ENCODE measurements around the gene BTBD6. TPM values are rescaled to one million over a fixed set of nuclear protein-coding genes. Genes with fewer than 3 reads are reported as not detected.

BTBD6 gene
- total RNA-seq, 1 donor from 2014 or later: 29.0 TPM

- DNase-seq: no peak
These were observed 37.1 kb upstream of the BTBD6 start for GRCh38 chr14:105211086-105211757.

- DNase-seq: no peak
These were observed 36.6 kb upstream of the BTBD6 start for GRCh38 chr14:105211758-105212089.

- no peak for DNase-seq
These were observed 35.6 kb upstream of the BTBD6 start for GRCh38 chr14:105212541-105213300.

GRCh38 chr14:105213361-105213760, 35.0 kb upstream of the BTBD6 start:
- no peak for DNase-seq

GRCh38 chr14:105214324-105214915, 33.9 kb upstream of the BTBD6 start:
- no peak for DNase-seq

GRCh38 chr14:105215602-105216001, 32.7 kb upstream of the BTBD6 start:
- no peak for DNase-seq

- DNase-seq: no peak
These were observed 31.7 kb upstream of the BTBD6 start for GRCh38 chr14:105216490-105217247.

- DNase-seq: no peak
These were observed 30.6 kb upstream of the BTBD6 start for GRCh38 chr14:105217774-105218173.

GRCh38 chr14:105218611-105219010, 29.7 kb upstream of the BTBD6 start:
- no peak for DNase-seq

- no peak for DNase-seq
These were observed 29.2 kb upstream of the BTBD6 start for GRCh38 chr14:105219043-105219612.

- DNase-seq: no peak
These were observed 28.6 kb upstream of the BTBD6 start for GRCh38 chr14:105219753-105220152.

GRCh38 chr14:105220699-105221597, 27.4 kb upstream of the BTBD6 start:
- DNase-seq: no peak

- DNase-seq: no peak
These were observed 26.6 kb upstream of the BTBD6 start for GRCh38 chr14:105221598-105222178.

- no peak for DNase-seq
These were observed 25.1 kb upstream of the BTBD6 start for GRCh38 chr14:105223260-105223659.

GRCh38 chr14:105223770-105224544, 24.4 kb upstream of the BTBD6 start:
- DNase-seq: no peak

- no peak for DNase-seq
These were observed 23.3 kb upstream of the BTBD6 start for GRCh38 chr14:105224845-105225570.

GRCh38 chr14:105226198-105226597, 22.1 kb upstream of the BTBD6 start:
- DNase-seq: no peak

- no peak for DNase-seq
These were observed 21.0 kb upstream of the BTBD6 start for GRCh38 chr14:105227346-105227745.

GRCh38 chr14:105228562-105228961, 19.8 kb upstream of the BTBD6 start:
- DNase-seq: no peak

Data from skin of body (tissue), 2 donors.